ENCODE results near the gene AGAP2.

- TF ChIP-seq POLR2AphosphoS5 (IDR thresholded peaks at IDR 0.05) (no peak), CTCF (IDR thresholded peaks at IDR 0.05) (no peak)
These were observed 14.9 kb downstream of the AGAP2 start for GRCh38 chr12:57723630-57723962.
